HFFc6 (cell line): ENCODE measurements around the gene RGP1. TPM values are rescaled to one million over a fixed set of nuclear protein-coding genes. Genes with fewer than 3 reads are reported as not detected.

Experiments used
- DNase-seq: peaks from one replicate; pipeline ENCODE4 v3.0.0-alpha.2; 2018
- H3K27ac Mint-ChIP-seq: 2 replicates; pipeline ENCODE4 v1.8.0; 2020; ENCODE audit warnings: mild to moderate bottlenecking, mixed read lengths
- H3K27me3 Mint-ChIP-seq: 2 replicates; pipeline ENCODE4 v1.8.0; 2021; ENCODE audit warnings: mild to moderate bottlenecking, moderate library complexity, mixed read lengths; ENCODE audit not compliant: insufficient read depth
- H3K36me3 Mint-ChIP-seq: 2 replicates; pipeline ENCODE4 v1.8.0; 2021; ENCODE audit warnings: low read depth, mixed read lengths
- H3K4me1 Mint-ChIP-seq: 2 replicates; pipeline ENCODE4 v1.8.0; 2020; ENCODE audit warnings: low read depth, mixed read lengths
- H3K4me3 Mint-ChIP-seq: 2 replicates; pipeline ENCODE4 v1.8.0; 2020; ENCODE audit warnings: mild to moderate bottlenecking, moderate library complexity, mixed read lengths
- H3K9me3 Mint-ChIP-seq: 2 replicates; pipeline ENCODE4 v1.8.0; 2020; ENCODE audit warnings: mild to moderate bottlenecking, mixed read lengths
- total RNA-seq, 6 experiments: library from RNA; stranded (reverse); fragmentation: NEBNext Ultra II Directional; extraction: Animal tissue kit (Norgen Biotek cat#: 25700); gene quantifications; 2 replicates in 1 of 6; 3 replicates in 5 of 6; pipeline ENCODE4 v1.2.3, GENCODE V29; 2021
- TF ChIP-seq, protein P1 (sequence below): fragments of 200-600 bp; sonication (generic); IDR thresholded peaks from 2 replicates; pipeline ENCODE4 v1.5.0; 2021; ENCODE audit warnings: antibody characterized with exemption, mild to moderate bottlenecking

Gene RGP1
- total RNA-seq, 6 experiments from 2014 or later, result 27.6 to 35.1 (median 30.9) TPM

DNA sequence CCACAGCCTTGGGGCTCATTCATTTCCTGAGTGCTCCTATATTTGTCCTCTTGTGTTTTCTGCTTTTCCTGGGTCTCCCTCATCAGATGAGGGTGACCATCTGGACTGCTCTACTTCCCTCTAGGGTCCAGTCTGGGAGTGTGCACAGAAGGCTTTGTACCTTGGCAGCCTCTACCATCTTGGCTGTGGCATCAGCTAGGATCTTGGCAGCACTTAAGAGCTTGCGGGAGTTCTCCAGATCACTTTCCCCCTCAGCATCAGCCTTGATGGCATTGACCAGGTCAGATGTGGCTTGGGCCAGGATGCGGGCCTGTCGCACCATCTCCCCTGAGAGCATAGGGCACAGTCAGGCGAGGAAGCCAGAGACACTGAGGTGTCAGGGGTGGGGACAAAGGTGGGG is 32.9 kb upstream of the RGP1 start:
- peaks cover 58% of the 10 kb centered on the region for H3K36me3 Mint-ChIP-seq
- TF ChIP-seq, protein P1, sequence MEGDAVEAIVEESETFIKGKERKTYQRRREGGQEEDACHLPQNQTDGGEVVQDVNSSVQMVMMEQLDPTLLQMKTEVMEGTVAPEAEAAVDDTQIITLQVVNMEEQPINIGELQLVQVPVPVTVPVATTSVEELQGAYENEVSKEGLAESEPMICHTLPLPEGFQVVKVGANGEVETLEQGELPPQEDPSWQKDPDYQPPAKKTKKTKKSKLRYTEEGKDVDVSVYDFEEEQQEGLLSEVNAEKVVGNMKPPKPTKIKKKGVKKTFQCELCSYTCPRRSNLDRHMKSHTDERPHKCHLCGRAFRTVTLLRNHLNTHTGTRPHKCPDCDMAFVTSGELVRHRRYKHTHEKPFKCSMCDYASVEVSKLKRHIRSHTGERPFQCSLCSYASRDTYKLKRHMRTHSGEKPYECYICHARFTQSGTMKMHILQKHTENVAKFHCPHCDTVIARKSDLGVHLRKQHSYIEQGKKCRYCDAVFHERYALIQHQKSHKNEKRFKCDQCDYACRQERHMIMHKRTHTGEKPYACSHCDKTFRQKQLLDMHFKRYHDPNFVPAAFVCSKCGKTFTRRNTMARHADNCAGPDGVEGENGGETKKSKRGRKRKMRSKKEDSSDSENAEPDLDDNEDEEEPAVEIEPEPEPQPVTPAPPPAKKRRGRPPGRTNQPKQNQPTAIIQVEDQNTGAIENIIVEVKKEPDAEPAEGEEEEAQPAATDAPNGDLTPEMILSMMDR, result no peak
- DNase-seq, result peak; percentile 35
- H3K9me3 Mint-ChIP-seq, result no peaks in the 10 kb centered on the region
- H3K4me3 Mint-ChIP-seq, result no peak overlapping the region
- H3K27ac Mint-ChIP-seq, result peak overlapping the region; percentile 57; the same call in 1 of the 2 replicates
- peaks cover 25% of the 10 kb centered on the region for H3K4me1 Mint-ChIP-seq
- peaks cover 2% of the 10 kb centered on the region for H3K27me3 Mint-ChIP-seq

DNA sequence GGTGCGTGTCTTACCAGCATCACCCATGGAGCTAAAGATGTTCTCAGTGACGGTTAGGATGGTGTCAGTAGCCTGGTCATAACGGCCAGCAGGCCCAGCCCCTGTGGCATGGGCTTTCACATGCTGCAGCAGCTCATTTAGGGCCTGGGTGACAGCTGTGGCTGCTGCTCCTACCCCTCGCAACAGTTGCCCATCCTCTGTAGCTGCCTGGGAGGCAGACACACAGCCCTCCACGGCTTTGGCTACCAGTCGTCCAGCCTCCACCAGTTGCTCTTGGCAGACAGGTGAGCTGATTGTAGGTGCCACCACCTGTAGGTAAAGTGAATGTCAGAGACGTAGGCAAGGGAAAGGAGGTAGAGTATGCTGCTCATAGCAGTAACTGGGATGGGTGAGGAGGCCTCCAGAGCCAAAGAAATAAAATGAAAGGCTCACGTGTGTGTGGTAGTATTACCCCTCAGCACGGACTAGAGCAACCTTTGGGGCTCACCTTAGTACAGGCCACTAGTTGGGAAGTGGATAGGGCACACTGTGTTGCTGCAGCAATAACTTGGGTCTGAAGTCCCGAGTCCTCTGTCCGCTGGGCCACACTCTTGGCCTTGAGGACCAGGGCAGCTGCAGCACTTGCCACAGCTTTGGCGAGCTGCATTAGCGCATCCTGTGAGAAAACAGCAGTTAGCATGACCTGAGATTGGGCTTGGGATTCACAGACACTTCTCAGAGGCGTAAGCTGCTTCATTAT is 31.8 kb upstream of the RGP1 start:
- Mint-ChIP-seq H3K4me3 (no peak overlapping the region), H3K27me3 (peaks cover 2% of the 10 kb centered on the region), H3K27ac (no peak overlapping the region; the same call in 1 of the 2 replicates), H3K36me3 (peaks cover 64% of the 10 kb centered on the region), H3K4me1 (peaks cover 35% of the 10 kb centered on the region), H3K9me3 (no peaks in the 10 kb centered on the region)
- no peak for DNase-seq
- TF ChIP-seq, protein P1, result no peak

DNA sequence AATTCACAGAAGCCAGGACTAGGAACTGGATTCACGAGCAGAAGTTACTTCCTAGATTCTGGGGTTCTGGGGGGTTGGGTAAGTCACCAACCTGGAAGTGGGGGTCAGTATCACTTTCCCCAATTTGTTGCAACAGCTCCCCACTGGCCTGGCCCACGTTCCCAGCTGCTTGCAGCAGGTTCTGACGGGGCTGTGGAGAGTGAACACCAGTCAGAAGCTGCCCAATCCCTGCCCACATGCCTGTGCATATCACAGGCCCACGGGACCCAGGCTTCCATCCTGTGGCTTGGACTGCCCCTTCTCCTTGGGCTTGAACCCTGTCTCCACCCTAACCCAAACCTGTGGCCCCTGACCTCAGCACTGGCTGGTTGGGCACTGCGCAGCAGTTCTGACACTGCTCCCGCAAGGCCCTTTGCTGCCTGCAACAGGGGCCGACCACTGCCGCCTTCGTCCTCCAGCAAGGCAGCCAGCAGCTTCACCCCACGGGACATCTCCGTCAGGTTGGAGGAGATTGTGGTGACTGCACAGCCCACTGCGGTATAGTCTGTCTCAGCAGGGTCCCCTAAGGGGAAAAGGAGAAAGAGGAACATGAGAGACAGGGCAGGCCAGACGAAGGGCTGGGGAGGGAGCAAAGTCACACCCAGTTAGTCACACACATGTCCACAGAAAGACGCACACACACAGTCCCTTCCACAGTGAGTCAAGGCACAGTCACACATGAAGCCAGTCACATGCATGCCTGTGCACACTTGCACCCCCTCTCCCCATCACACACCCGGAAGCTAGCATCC is 30.2 kb upstream of the RGP1 start:
- peaks cover 2% of the 10 kb centered on the region for H3K27me3 Mint-ChIP-seq
- no peaks in the 10 kb centered on the region for H3K9me3 Mint-ChIP-seq
- peak overlapping the region; percentile 78 for H3K27ac Mint-ChIP-seq
- peaks cover 44% of the 10 kb centered on the region for H3K4me1 Mint-ChIP-seq
- H3K4me3 Mint-ChIP-seq, result no peak overlapping the region
- DNase-seq, result no peak
- H3K36me3 Mint-ChIP-seq, result peaks cover 74% of the 10 kb centered on the region
- TF ChIP-seq, protein P1, result no peak

DNA sequence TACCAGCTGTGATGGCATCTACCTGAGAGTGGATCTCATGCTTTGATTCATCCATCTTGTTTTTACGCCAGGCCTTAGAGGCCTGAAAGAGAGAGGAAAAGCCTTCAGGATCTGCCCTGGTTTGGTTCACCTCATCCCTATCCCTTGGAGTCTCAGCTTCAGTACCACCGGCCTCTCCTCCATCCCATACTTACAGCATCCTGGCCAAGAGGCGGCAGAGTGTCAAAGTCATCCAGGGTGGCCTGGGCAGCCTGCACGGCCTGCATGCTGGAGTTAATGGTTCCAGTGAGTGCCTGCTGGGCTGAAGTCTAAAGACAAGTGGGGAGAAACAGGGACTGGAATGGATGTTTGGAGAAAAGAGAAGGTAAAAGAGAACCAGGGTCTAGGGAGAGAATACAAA is 29.5 kb upstream of the RGP1 start:
- peak overlapping the region; percentile 78 for H3K27ac Mint-ChIP-seq
- H3K4me1 Mint-ChIP-seq, result peaks cover 48% of the 10 kb centered on the region
- H3K4me3 Mint-ChIP-seq, result no peak overlapping the region

DNA sequence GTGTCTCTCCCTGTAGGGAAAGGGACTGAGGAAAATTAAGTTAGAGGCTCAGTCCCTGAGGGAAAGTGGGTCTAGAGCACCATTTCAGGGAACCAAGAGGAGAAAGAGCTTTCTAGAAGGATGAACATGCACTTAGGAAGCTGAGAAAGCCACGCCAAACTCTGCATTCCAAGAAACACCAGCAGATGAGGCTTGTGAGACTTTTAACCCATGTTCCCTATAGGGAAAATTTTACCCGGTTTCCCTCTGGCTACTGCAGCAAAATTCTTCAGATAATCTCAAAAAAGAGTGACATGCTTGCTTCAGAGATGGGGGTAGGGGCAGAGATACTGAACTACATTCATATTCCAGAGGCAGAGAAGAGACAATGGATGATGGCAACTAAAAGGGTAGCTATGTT is 25.7 kb upstream of the RGP1 start:
- peaks cover 2% of the 10 kb centered on the region for H3K27me3 Mint-ChIP-seq
- H3K4me1 Mint-ChIP-seq, result peaks cover 39% of the 10 kb centered on the region
- peak overlapping the region; percentile 20; the same call in 1 of the 2 replicates for H3K27ac Mint-ChIP-seq
- DNase-seq, result no peak
- no peaks in the 10 kb centered on the region for H3K9me3 Mint-ChIP-seq
- TF ChIP-seq, protein P1, result no peak
- peaks cover 54% of the 10 kb centered on the region for H3K36me3 Mint-ChIP-seq
- no peak overlapping the region for H3K4me3 Mint-ChIP-seq

More for the DNA sequence above, 29.5 kb upstream of the RGP1 start:
- peaks cover 78% of the 10 kb centered on the region for H3K36me3 Mint-ChIP-seq
- peaks cover 2% of the 10 kb centered on the region for H3K27me3 Mint-ChIP-seq
- DNase-seq, result no peak
- no peaks in the 10 kb centered on the region for H3K9me3 Mint-ChIP-seq
- TF ChIP-seq, protein P1, result no peak
